Measurements from ENCODE around the gene WDR55.

DNA sequence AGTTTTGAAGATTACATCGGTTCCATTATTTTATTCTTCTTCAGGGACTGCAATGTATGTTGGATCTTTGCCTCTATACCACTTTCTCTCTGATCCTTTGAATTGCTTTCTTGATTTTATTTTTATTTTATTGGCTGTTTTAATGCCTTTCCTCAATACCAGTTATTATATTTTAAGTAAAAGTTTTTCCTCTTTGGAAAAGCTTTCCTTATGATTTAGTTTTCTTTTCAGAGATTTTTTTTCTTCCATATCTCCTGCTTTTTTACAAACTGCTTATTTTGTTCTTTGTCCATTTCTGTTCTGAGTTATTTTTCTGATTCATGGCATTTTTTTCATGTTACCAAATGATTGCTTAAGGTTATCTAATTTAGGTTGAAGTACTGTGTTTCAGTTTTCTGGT, 47.1 kb downstream of the WDR55 start:
- TF ChIP-seq, protein P1, sequence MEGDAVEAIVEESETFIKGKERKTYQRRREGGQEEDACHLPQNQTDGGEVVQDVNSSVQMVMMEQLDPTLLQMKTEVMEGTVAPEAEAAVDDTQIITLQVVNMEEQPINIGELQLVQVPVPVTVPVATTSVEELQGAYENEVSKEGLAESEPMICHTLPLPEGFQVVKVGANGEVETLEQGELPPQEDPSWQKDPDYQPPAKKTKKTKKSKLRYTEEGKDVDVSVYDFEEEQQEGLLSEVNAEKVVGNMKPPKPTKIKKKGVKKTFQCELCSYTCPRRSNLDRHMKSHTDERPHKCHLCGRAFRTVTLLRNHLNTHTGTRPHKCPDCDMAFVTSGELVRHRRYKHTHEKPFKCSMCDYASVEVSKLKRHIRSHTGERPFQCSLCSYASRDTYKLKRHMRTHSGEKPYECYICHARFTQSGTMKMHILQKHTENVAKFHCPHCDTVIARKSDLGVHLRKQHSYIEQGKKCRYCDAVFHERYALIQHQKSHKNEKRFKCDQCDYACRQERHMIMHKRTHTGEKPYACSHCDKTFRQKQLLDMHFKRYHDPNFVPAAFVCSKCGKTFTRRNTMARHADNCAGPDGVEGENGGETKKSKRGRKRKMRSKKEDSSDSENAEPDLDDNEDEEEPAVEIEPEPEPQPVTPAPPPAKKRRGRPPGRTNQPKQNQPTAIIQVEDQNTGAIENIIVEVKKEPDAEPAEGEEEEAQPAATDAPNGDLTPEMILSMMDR (IDR thresholded peaks at IDR 0.05), result no peak
- no peak for TF ChIP-seq REST (IDR thresholded peaks at IDR 0.05; ENCODE audit: insufficient read depth in 1 of 2, low read depth in 2 of 2, low read length in 1 of 2)
- no peak for TF ChIP-seq TCF7L2 (IDR thresholded peaks at IDR 0.05; ENCODE audit: low read depth, low read length)

Measured in Panc1 (cell line).